ENCODE measurements around the gene PLEKHB2.
"Not testable (repeated sequence)": the region's sequence is repeated elsewhere in the genome, so short reads cannot be mapped to it uniquely, and the experiment has no call there.

GRCh38 chr2:131150109-131150508, 45.0 kb downstream of the PLEKHB2 start:
- TF ChIP-seq, protein P1, sequence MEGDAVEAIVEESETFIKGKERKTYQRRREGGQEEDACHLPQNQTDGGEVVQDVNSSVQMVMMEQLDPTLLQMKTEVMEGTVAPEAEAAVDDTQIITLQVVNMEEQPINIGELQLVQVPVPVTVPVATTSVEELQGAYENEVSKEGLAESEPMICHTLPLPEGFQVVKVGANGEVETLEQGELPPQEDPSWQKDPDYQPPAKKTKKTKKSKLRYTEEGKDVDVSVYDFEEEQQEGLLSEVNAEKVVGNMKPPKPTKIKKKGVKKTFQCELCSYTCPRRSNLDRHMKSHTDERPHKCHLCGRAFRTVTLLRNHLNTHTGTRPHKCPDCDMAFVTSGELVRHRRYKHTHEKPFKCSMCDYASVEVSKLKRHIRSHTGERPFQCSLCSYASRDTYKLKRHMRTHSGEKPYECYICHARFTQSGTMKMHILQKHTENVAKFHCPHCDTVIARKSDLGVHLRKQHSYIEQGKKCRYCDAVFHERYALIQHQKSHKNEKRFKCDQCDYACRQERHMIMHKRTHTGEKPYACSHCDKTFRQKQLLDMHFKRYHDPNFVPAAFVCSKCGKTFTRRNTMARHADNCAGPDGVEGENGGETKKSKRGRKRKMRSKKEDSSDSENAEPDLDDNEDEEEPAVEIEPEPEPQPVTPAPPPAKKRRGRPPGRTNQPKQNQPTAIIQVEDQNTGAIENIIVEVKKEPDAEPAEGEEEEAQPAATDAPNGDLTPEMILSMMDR (IDR thresholded peaks at IDR 0.05) = not testable (repeated sequence)
- TF ChIP-seq REST (IDR thresholded peaks at IDR 0.05; ENCODE audit: insufficient read depth in 1 of 2, low read depth in 2 of 2, low read length in 1 of 2) = not testable (repeated sequence)

Measured in Panc1 (cell line).